OCI-LY3 (cell line): Measurements from ENCODE around the gene ANK2.

Experiments
- CTCF ChIP-seq: fragments of 200-600, 300-600 bp; sonication (generic); IDR thresholded peaks from 2 replicates; pipeline ENCODE4 v1.5.1; 2014; ENCODE audit warnings: antibody characterized with exemption, low read length, low read depth
- EZH2phosphoT487 ChIP-seq: fragments of 200-600 bp; shearing (Covaris generic); IDR thresholded peaks from 2 replicates; pipeline ENCODE4 v1.6.1; 2018; ENCODE audit warnings: antibody characterized with exemption, mixed run types, low read depth

- TF ChIP-seq CTCF (no peak), EZH2phosphoT487 (no peak)
Measured at GRCh38 chr4:113113151-113113550, 63.7 kb downstream of the ANK2 start.
